NCI-H1048 (cell line): Measurements from ENCODE around the gene ZNF8.
"Not testable (repeated sequence)": the region's sequence is repeated elsewhere in the genome, so short reads cannot be mapped to it uniquely, and the experiment has no call there.

ENCODE experiments used
- DNase-seq: peaks from one replicate; lab custom pipeline; 2025; lab: John Stamatoyannopoulos, UW

The ZNF8 gene

GRCh38 chr19:58278541-58279041 is at the start of gene ZNF8:
TSS of gene ZNF8 (plus strand) at chr19:58278955. CDS start at chr19:58279082, 127 bp downstream.
- DNase-seq = peak; percentile 97

- DNase-seq = no peak
Observed at GRCh38 chr19:58229255-58229639, 49.5 kb upstream of the ZNF8 start.

- DNase-seq = no peak
Observed at GRCh38 chr19:58237324-58237723, 41.4 kb upstream of the ZNF8 start.

GRCh38 chr19:58243351-58243750 is 35.4 kb upstream of the ZNF8 start:
- DNase-seq = no peak

GRCh38 chr19:58248886-58249285 is 29.9 kb upstream of the ZNF8 start:
- DNase-seq = no peak

GRCh38 chr19:58252102-58252685 is 26.6 kb upstream of the ZNF8 start:
- DNase-seq = no peak

- DNase-seq = not testable (repeated sequence)
Observed at GRCh38 chr19:58258259-58258658, 20.5 kb upstream of the ZNF8 start.

GRCh38 chr19:58261600-58261967 is 17.2 kb upstream of the ZNF8 start:
- DNase-seq = no peak

- no peak for DNase-seq
Observed at GRCh38 chr19:58261968-58262921, 16.5 kb upstream of the ZNF8 start.

GRCh38 chr19:58262922-58263296 is 15.8 kb upstream of the ZNF8 start:
- DNase-seq = no peak

- no peak for DNase-seq
Observed at GRCh38 chr19:58265100-58265499, 13.7 kb upstream of the ZNF8 start.

GRCh38 chr19:58268344-58268743 is 10.4 kb upstream of the ZNF8 start:
- no peak for DNase-seq

GRCh38 chr19:58274771-58275201 is 4.0 kb upstream of the ZNF8 start:
- DNase-seq = no peak

GRCh38 chr19:58275564-58275963 is 3.2 kb upstream of the ZNF8 start:
- DNase-seq = no peak

GRCh38 chr19:58277197-58277596 is 1.6 kb upstream of the ZNF8 start:
- no peak for DNase-seq

- no peak for DNase-seq
Observed at GRCh38 chr19:58277748-58278540, 811 bp upstream of the ZNF8 start.

GRCh38 chr19:58279042-58279924 is 528 bp downstream of the ZNF8 start:
- DNase-seq = no peak

- DNase-seq = no peak
Observed at GRCh38 chr19:58279925-58280316, 1.2 kb downstream of the ZNF8 start.

- no peak for DNase-seq
Observed at GRCh38 chr19:58284199-58284598, 5.4 kb downstream of the ZNF8 start.

- DNase-seq = no peak
Observed at GRCh38 chr19:58291943-58292342, 13.2 kb downstream of the ZNF8 start.

GRCh38 chr19:58294743-58295374 is 16.1 kb downstream of the ZNF8 start:
- no peak for DNase-seq
